Mesenchymal stem cell (in vitro differentiated cells and primary cell): ENCODE measurements around the gene CFLAR.
"Not testable (repeated sequence)": the region's sequence is repeated elsewhere in the genome, so short reads cannot be mapped to it uniquely, and the experiment has no call there.

Experiments
- DNase-seq: peaks from one replicate; pipeline ENCODE4 v3.0.0-alpha.2; 2013
- H2AFZ ChIP-seq: one replicate; pipeline ENCODE4 v1.6.1; 2013; ENCODE audit warnings: low read depth, mild to moderate bottlenecking, control low read depth, inconsistent platforms, low read length, moderate library complexity
- H2AK5ac ChIP-seq: 2 replicates; pipeline ENCODE4 v1.6.1; 2013; ENCODE audit warnings: low read length, moderate library complexity, mild to moderate bottlenecking, inconsistent platforms; ENCODE audit not compliant: severe bottlenecking
- H2BK120ac ChIP-seq: one replicate; pipeline ENCODE4 v1.6.1; 2013; ENCODE audit warnings: low read depth, mild to moderate bottlenecking, inconsistent platforms, low read length, moderate library complexity
- H2BK12ac ChIP-seq, 2 experiments: one replicate each; pipeline ENCODE4 v1.6.1; 2013; ENCODE audit warnings: inconsistent platforms in 2 of 2, low read length in 2 of 2, mild to moderate bottlenecking in 2 of 2, moderate library complexity in 2 of 2, control low read depth in 1 of 2
- H2BK15ac ChIP-seq: one replicate; pipeline ENCODE4 v1.6.1; 2013; ENCODE audit warnings: mild to moderate bottlenecking, low read depth, inconsistent platforms; ENCODE audit not compliant: poor library complexity, severe bottlenecking
- H2BK5ac ChIP-seq: 2 replicates; pipeline ENCODE4 v1.6.1; 2013; ENCODE audit warnings: low read depth, mild to moderate bottlenecking, low read length, control low read depth, inconsistent platforms; ENCODE audit not compliant: poor library complexity, severe bottlenecking
- H3K14ac ChIP-seq, 2 experiments: one replicate each; pipeline ENCODE4 v1.6.1; 2013; ENCODE audit warnings: inconsistent platforms in 2 of 2, low read length in 2 of 2, control low read depth in 1 of 2, mild to moderate bottlenecking in 1 of 2, moderate library complexity in 1 of 2
- H3K18ac ChIP-seq, 2 experiments: one replicate each; pipeline ENCODE4 v1.6.1; 2013; ENCODE audit warnings: inconsistent platforms in 2 of 2, low read length in 2 of 2, control low read depth in 1 of 2, low read depth in 1 of 2, mild to moderate bottlenecking in 1 of 2
- H3K23ac ChIP-seq, 2 experiments: one replicate each; pipeline ENCODE4 v1.6.1; 2013; ENCODE audit warnings: inconsistent platforms in 2 of 2, low read length in 2 of 2, mild to moderate bottlenecking in 2 of 2, moderate library complexity in 2 of 2, control low read depth in 1 of 2
- H3K27ac ChIP-seq: 2 replicates; pipeline ENCODE4 v1.5.1; 2013; ENCODE audit warnings: mild to moderate bottlenecking, moderate library complexity, low read length, control low read depth, inconsistent platforms; ENCODE audit not compliant: poor library complexity, severe bottlenecking
- H3K27me3 ChIP-seq, 2 experiments: 2 replicates each; pipeline versions ENCODE4 v1.6.1 to v1.7.0; 2013; ENCODE audit warnings: low read length in 2 of 2, mild to moderate bottlenecking in 2 of 2, moderate library complexity in 2 of 2, control low read depth in 1 of 2, inconsistent platforms in 1 of 2; ENCODE audit not compliant: control insufficient read depth in 1 of 2, insufficient read depth in 1 of 2
- H3K36me3 ChIP-seq, 2 experiments: 2 replicates each; pipeline versions ENCODE4 v1.6.1 to v1.7.0; 2013; ENCODE audit warnings: low read length in 2 of 2, control low read depth in 1 of 2, inconsistent platforms in 1 of 2, low read depth in 1 of 2, mild to moderate bottlenecking in 1 of 2; ENCODE audit not compliant: insufficient read depth in 2 of 2, control insufficient read depth in 1 of 2
- H3K4ac ChIP-seq, 2 experiments: one replicate each; pipeline ENCODE4 v1.6.1; 2013; ENCODE audit warnings: inconsistent platforms in 2 of 2, low read length in 2 of 2, mild to moderate bottlenecking in 2 of 2, moderate library complexity in 2 of 2, control low read depth in 1 of 2, low read depth in 1 of 2
- H3K4me1 ChIP-seq: 2 replicates; pipeline ENCODE4 v1.6.1; 2013; ENCODE audit warnings: low read depth, low read length, control low read depth; ENCODE audit not compliant: control insufficient read depth, insufficient read depth
- H3K4me2 ChIP-seq: 2 replicates; pipeline ENCODE4 v1.6.1; 2013; ENCODE audit warnings: low read length, mild to moderate bottlenecking, inconsistent platforms; ENCODE audit not compliant: poor library complexity, severe bottlenecking
- H3K4me3 ChIP-seq, 2 experiments: 2 replicates each; pipeline versions ENCODE4 v1.5.1 to v1.7.0; 2013; ENCODE audit warnings: low read length in 2 of 2, mild to moderate bottlenecking in 2 of 2, control low read depth in 1 of 2, low read depth in 1 of 2; ENCODE audit not compliant: insufficient read depth in 1 of 2
- H3K79me1 ChIP-seq: replicated peaks from 2 replicates; pipeline ENCODE4 v1.6.1; 2013; ENCODE audit warnings: mild to moderate bottlenecking, control low read depth, low read length, inconsistent platforms; ENCODE audit not compliant: poor library complexity, severe bottlenecking
- H3K9ac ChIP-seq: 2 replicates; pipeline ENCODE4 v1.7.0; 2013; ENCODE audit warnings: mild to moderate bottlenecking, low read length, moderate library complexity
- H3K9me3 ChIP-seq: 2 replicates; pipeline ENCODE4 v1.7.0; 2013; ENCODE audit warnings: mild to moderate bottlenecking, low read length; ENCODE audit not compliant: control insufficient read depth
- H4K8ac ChIP-seq: one replicate; pipeline ENCODE4 v1.6.1; 2013; ENCODE audit warnings: inconsistent platforms, mild to moderate bottlenecking, low read length, moderate library complexity
- H4K91ac ChIP-seq: one replicate; pipeline ENCODE4 v1.6.1; 2013; ENCODE audit warnings: mild to moderate bottlenecking, low read length, inconsistent platforms
- WGBS: methylation state at CpG from one replicate; pipeline ENCODE4 v1.1.7; 2013; ENCODE audit warnings: mixed read lengths; 5-methylcytosine and 5-hydroxymethylcytosine counted together

Gene CFLAR

DNA sequence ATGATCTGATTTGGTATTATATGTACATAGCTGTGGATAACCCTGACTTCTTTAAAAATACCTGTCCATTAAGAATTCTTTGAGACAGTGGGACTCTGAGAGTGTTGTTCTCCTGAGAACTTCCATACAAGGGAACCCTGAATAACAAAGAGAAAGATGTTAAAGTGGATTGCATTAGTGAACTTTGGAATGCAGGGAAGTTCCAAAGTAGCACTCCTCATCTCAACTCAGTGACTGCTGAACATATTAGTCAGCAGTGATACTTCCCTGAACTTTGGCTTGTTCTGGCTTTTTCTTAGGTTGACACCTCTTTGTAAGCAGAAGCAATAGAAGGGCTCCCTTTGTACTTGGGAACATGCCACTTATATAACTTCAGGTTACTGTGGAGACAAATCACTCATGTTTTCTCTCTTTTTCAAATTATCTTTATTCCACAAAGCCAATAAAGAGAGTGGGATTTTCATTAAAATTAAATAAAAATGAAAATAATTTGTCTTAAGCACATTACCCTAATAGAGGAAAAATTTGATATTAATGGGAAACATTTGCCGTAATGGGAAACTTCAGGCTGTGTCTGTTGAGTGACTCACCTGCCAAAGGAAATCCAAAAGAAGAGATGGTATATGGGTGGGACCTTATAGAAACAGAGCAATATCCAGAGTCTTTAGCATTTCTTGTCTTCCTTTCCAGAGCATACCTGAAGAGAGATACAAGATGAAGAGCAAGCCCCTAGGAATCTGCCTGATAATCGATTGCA lies 33.3 kb downstream of the CFLAR start:
- Histone ChIP-seq H2BK12ac (no peak overlapping the region), H3K27ac (peak overlapping the region; percentile 98), H3K14ac (no peak overlapping the region), H3K4me3 (peak overlapping the region in 1 of 2 experiments; percentile 3), H2BK5ac (peak overlapping the region; percentile 95), H4K91ac (no peak overlapping the region), H4K8ac (no peak overlapping the region), H2AFZ (no peak overlapping the region), H3K9me3 (no peaks in the 10 kb centered on the region), H2BK120ac (no peak overlapping the region), H3K79me1 (peaks cover 10% of the 10 kb centered on the region), H3K4me2 (no peak overlapping the region), H3K4ac (no peak overlapping the region), H3K18ac (peak overlapping the region in 1 of 2 experiments; percentile 16), H3K4me1 (peaks cover 10% of the 10 kb centered on the region), H2AK5ac (peak overlapping the region; percentile 54), H3K36me3 (peaks cover 15 to 57% of the 10 kb centered on the region in 2 experiments), H3K27me3 (no peaks in the 10 kb centered on the region), H3K23ac (no peak overlapping the region), H3K9ac (peak overlapping the region; percentile 66), H2BK15ac (no peak overlapping the region)
- peak; percentile 91 for DNase-seq
- 62% methylated on average over 2 of the region's 2 CpGs for WGBS

DNA sequence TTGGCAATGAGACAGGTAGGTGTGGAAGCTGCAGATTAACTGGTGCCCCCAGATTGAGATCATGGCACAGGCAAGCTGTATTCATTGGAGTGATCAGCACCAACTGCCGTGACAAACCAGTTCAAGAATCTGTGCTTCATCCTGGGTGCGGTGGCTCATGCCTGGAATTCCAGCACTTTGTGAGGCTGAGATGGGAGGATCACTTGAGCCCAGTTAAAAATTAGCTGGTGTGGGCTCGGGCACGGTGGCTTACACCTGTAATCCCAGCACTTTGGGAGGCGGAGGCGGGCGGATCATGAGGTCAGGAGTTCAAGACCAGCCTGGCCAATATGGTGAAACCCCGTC lies 33.8 kb downstream of the CFLAR start:
- peak overlapping the region in 1 of 2 experiments; percentile 3 for H3K4me3 ChIP-seq
- H3K27ac ChIP-seq: peak overlapping the region; percentile 98
- H3K18ac ChIP-seq: peak overlapping the region in 1 of 2 experiments; percentile 16
- WGBS: 61% methylated on average over 7 of the region's 8 CpGs
- H4K8ac ChIP-seq, H2BK15ac ChIP-seq, H2BK12ac ChIP-seq, H3K23ac ChIP-seq, H3K4ac ChIP-seq, H4K91ac ChIP-seq, H3K4me1 ChIP-seq, H2AFZ ChIP-seq, H3K4me2 ChIP-seq, H3K9me3 ChIP-seq, H2BK5ac ChIP-seq, H3K27me3 ChIP-seq, H3K14ac ChIP-seq, H2BK120ac ChIP-seq: not testable (repeated sequence)
- peak overlapping the region; percentile 54 for H2AK5ac ChIP-seq
- H3K79me1 ChIP-seq: peaks cover 11% of the 10 kb centered on the region
- peak; percentile 29 for DNase-seq
- H3K36me3 ChIP-seq: peaks cover 14 to 57% of the 10 kb centered on the region in 2 experiments
- H3K9ac ChIP-seq: peak overlapping the region; percentile 66

DNA sequence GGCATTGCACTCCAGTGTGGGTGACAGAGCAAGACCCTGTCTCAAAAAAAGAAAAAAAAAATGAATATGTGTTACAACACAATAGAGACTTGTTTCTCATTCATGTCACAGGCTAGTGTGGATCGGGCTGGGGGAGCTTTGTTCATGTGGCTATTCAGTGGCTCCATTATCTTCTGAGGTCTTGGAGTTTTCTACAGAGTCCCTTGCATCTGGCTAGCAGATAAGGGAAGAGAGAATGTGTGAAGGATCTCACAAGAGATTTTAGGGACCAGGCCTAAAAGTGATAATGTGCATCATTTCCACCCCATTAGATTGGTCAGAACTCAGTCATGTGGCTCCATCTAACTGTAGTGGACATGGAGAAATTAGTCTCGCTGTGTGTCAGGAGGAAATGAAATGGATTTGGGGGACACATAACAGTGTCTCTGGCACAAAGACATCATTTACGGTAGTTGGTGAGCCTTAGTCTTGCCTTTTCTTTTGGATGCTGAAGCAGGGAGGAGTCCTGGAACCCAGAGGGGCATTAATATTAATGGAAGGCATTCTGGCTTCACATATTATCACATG lies 34.6 kb downstream of the CFLAR start:
- Histone ChIP-seq H3K27ac (peak overlapping the region; percentile 89), H3K18ac (peak overlapping the region; percentile 26 to 57), H2BK15ac (peak overlapping the region; percentile 34), H2BK120ac (no peak overlapping the region), H3K27me3 (no peaks in the 10 kb centered on the region), H3K14ac (no peak overlapping the region), H4K91ac (no peak overlapping the region), H3K79me1 (peaks cover 13% of the 10 kb centered on the region), H3K4me2 (no peak overlapping the region), H3K9me3 (no peaks in the 10 kb centered on the region), H3K4ac (peak overlapping the region in 1 of 2 experiments; percentile 65), H2AFZ (no peak overlapping the region), H2AK5ac (peak overlapping the region; percentile 84), H3K4me1 (peaks cover 10% of the 10 kb centered on the region), H2BK5ac (peak overlapping the region; percentile 77), H3K4me3 (peak overlapping the region in 1 of 2 experiments; percentile 5), H3K36me3 (peaks cover 16 to 57% of the 10 kb centered on the region in 2 experiments), H3K9ac (peak overlapping the region; percentile 83), H2BK12ac (peak overlapping the region; percentile 0 to 79), H4K8ac (no peak overlapping the region), H3K23ac (no peak overlapping the region)
- 96% methylated on average over 2 of the region's 3 CpGs for WGBS
- no peak for DNase-seq

DNA sequence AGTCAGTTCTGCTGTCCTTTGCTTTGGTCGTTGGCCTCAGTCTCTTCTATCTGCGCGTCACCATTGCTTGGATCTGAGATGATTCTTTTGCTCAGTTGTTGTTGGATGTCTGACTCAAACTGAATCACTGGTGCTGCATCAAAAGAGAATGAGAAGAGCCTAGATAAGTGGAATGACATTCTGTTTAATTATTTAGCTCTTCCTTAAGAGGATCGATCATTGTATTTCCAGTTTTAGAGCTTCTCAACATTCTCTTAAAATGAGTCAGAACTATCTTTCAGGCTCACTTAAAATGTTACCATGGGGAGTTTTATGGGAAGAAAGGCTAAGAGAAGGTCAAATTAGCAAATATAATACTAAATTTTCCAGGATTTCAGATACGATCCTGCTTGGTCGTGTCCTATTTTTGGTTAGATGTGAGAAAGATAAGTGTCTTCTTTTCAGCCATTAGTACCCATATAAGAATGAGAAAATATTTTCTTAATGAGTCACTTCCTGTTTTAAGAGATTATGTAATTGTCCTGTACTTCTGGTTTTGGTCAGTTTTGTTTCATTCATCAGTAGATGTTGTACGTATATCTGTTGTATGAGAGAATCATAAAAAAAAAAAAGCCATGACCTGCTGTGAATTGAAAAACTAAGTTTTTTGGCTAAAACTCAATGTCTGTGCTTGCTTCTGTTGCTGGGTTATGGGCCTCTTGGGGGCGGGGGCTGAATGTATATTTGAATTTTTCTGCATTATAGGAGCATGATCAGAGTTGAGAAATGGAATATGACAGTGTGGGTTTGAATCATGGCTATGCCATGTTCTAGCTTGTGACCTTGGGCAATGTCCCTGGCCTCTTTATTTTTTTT lies 35.4 kb downstream of the CFLAR start:
- no peak overlapping the region for H3K4me2 ChIP-seq
- H3K27me3 ChIP-seq: no peaks in the 10 kb centered on the region
- H3K14ac ChIP-seq: no peak overlapping the region
- no peak overlapping the region for H4K8ac ChIP-seq
- no peak overlapping the region for H3K4me3 ChIP-seq
- WGBS: 8% methylated on average over 5 of the region's 8 CpGs
- peaks cover 14% of the 10 kb centered on the region for H3K79me1 ChIP-seq
- peak overlapping the region; percentile 91 for H2BK120ac ChIP-seq
- no peak overlapping the region for H4K91ac ChIP-seq
- no peaks in the 10 kb centered on the region for H3K9me3 ChIP-seq
- H3K18ac ChIP-seq: peak overlapping the region in 1 of 2 experiments; percentile 78
- no peak overlapping the region for H2AK5ac ChIP-seq
- no peak overlapping the region for H2BK12ac ChIP-seq
- H3K36me3 ChIP-seq: peaks cover 17 to 61% of the 10 kb centered on the region in 2 experiments
- no peak overlapping the region for H2BK15ac ChIP-seq
- peak overlapping the region; percentile 83 for H3K9ac ChIP-seq
- H2BK5ac ChIP-seq: peak overlapping the region; percentile 91
- H3K4me1 ChIP-seq: peaks cover 10% of the 10 kb centered on the region
- H3K23ac ChIP-seq: no peak overlapping the region
- H3K4ac ChIP-seq: no peak overlapping the region
- peak overlapping the region; percentile 89 for H3K27ac ChIP-seq
- no peak overlapping the region for H2AFZ ChIP-seq
- DNase-seq: peak; percentile 92
